ENCODE measurements around the gene MTMR1.

Gene MTMR1

GRCh38 chrX:150792949-150793527 lies 99.8 kb downstream of the MTMR1 start:
- no peak for DNase-seq

DNA sequence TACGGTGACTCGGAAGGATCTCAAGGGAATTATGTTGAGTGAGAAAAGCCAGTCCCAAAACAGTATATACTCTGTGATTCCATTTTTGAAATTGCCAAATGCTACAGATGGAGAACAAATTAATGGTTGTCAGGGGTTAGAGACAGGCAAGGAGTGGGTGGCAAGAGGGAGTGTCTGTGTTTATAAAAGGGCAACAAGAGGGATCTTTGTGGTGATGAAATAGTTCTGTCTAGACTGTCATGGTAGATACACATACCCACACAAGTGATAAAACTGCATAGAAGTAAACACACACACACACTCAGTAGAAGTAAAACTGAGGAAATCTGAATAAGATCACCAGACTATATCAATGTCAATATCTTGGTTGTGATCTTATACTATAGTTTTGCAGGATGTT lies 112.5 kb downstream of the MTMR1 start:
- DNase-seq: no peak

- no peak for DNase-seq
Observed at GRCh38 chrX:150806827-150807226, 113.6 kb downstream of the MTMR1 start.

GRCh38 chrX:150813922-150814321 lies 120.7 kb downstream of the MTMR1 start:
- no peak for DNase-seq
